H9 (cell line): ENCODE results near the gene C10orf143. TPM values are rescaled to one million over a fixed set of nuclear protein-coding genes. Genes with fewer than 3 reads are reported as not detected.

Experiments
- DNase-seq: peaks from one replicate; pipeline ENCODE4 v3.0.0-alpha.2; 2017
- H2AFZ ChIP-seq: one replicate; pipeline ENCODE4 v1.6.1; 2013; ENCODE audit warnings: mild to moderate bottlenecking, low read length, control low read depth, moderate library complexity
- H2AK5ac ChIP-seq: 2 replicates; pipeline ENCODE4 v1.6.1; 2013; ENCODE audit warnings: low read length, control low read depth, mixed read lengths; ENCODE audit not compliant: insufficient read length
- H2BK120ac ChIP-seq: one replicate; pipeline ENCODE4 v1.6.1; 2013; ENCODE audit warnings: low read depth, mild to moderate bottlenecking, low read length, control low read depth, inconsistent platforms; ENCODE audit not compliant: poor library complexity, severe bottlenecking
- H2BK12ac ChIP-seq: 2 replicates; pipeline ENCODE4 v1.6.1; 2013; ENCODE audit warnings: low read length, control low read depth, mixed read lengths, low read depth; ENCODE audit not compliant: insufficient read length
- H2BK15ac ChIP-seq: 2 replicates; pipeline ENCODE4 v1.6.1; 2013; ENCODE audit warnings: low read depth, low read length, control low read depth
- H2BK20ac ChIP-seq: one replicate; pipeline ENCODE4 v1.6.1; 2013; ENCODE audit warnings: low read depth, mild to moderate bottlenecking, low read length, control low read depth, inconsistent platforms; ENCODE audit not compliant: poor library complexity, severe bottlenecking
- H2BK5ac ChIP-seq: 2 replicates; pipeline ENCODE4 v1.6.1; 2013; ENCODE audit warnings: low read length, control low read depth, mixed read lengths; ENCODE audit not compliant: insufficient read length
- H3K14ac ChIP-seq: 2 replicates; pipeline ENCODE4 v1.6.1; 2013; ENCODE audit warnings: low read length, control low read depth; ENCODE audit not compliant: insufficient read depth
- H3K18ac ChIP-seq: 2 replicates; pipeline ENCODE4 v1.6.1; 2013; ENCODE audit warnings: low read depth, mild to moderate bottlenecking, mixed read lengths, low read length, control low read depth; ENCODE audit not compliant: insufficient read length
- H3K23ac ChIP-seq: 2 replicates; pipeline ENCODE4 v1.6.1; 2013; ENCODE audit warnings: low read length, control low read depth, mixed read lengths, low read depth; ENCODE audit not compliant: insufficient read length
- H3K23me2 ChIP-seq: 2 replicates; pipeline ENCODE4 v1.6.1; 2013; ENCODE audit warnings: low read depth, mild to moderate bottlenecking, mixed read lengths, low read length, control low read depth; ENCODE audit not compliant: insufficient read length, poor library complexity, severe bottlenecking
- H3K27ac ChIP-seq: 2 replicates; pipeline ENCODE4 v1.5.1; 2013; ENCODE audit warnings: low read length, control low read depth, mixed read lengths, low read depth; ENCODE audit not compliant: insufficient read length
- H3K27me3 ChIP-seq: 2 replicates; pipeline ENCODE4 v1.6.1; 2013; ENCODE audit warnings: low read length, control low read depth, inconsistent platforms; ENCODE audit not compliant: insufficient read depth
- H3K4ac ChIP-seq: 2 replicates; pipeline ENCODE4 v1.6.1; 2013; ENCODE audit warnings: low read depth, mild to moderate bottlenecking, control low read depth, inconsistent platforms, low read length, moderate library complexity
- H3K4me1 ChIP-seq: 2 replicates; pipeline ENCODE4 v1.6.1; 2013; ENCODE audit warnings: low read length, control low read depth, inconsistent platforms; ENCODE audit not compliant: insufficient read depth
- H3K4me2 ChIP-seq: 2 replicates; pipeline ENCODE4 v1.6.1; 2013; ENCODE audit warnings: low read length, control low read depth, mixed read lengths; ENCODE audit not compliant: insufficient read length, insufficient read depth
- H3K56ac ChIP-seq: 2 replicates; pipeline ENCODE4 v1.6.1; 2013; ENCODE audit warnings: low read depth, mild to moderate bottlenecking, mixed read lengths, low read length, control low read depth; ENCODE audit not compliant: insufficient read length
- H3K79me1 ChIP-seq: 2 replicates; pipeline ENCODE4 v1.6.1; 2013; ENCODE audit warnings: low read depth, mild to moderate bottlenecking, moderate library complexity, low read length, control low read depth, inconsistent platforms; ENCODE audit not compliant: insufficient read depth, poor library complexity, severe bottlenecking
- H3K79me2 ChIP-seq: 2 replicates; pipeline ENCODE4 v1.6.1; 2013; ENCODE audit warnings: low read length, control low read depth, inconsistent platforms; ENCODE audit not compliant: insufficient read depth
- H3K9ac ChIP-seq: 2 replicates; pipeline ENCODE4 v1.6.1; 2013; ENCODE audit warnings: low read length, control low read depth, mixed read lengths; ENCODE audit not compliant: insufficient read length; ENCODE audit errors: extremely low read depth
- H3K9me3 ChIP-seq: one replicate; pipeline ENCODE4 v1.6.1; 2013; ENCODE audit warnings: low read depth, low read length, inconsistent platforms; ENCODE audit not compliant: control insufficient read depth
- H3T11ph ChIP-seq: one replicate; pipeline ENCODE4 v1.6.1; 2013; ENCODE audit warnings: mild to moderate bottlenecking, low read length, control low read depth, inconsistent platforms
- H4K20me1 ChIP-seq: one replicate; pipeline ENCODE4 v1.6.1; 2013; ENCODE audit not compliant: control insufficient read depth, insufficient read length, insufficient read depth
- H4K5ac ChIP-seq: 2 replicates; pipeline ENCODE4 v1.6.1; 2013; ENCODE audit warnings: low read depth, mild to moderate bottlenecking, mixed read lengths, low read length, control low read depth; ENCODE audit not compliant: insufficient read length
- H4K8ac ChIP-seq: replicated peaks from 2 replicates; pipeline ENCODE4 v1.6.1; 2013; ENCODE audit warnings: low read length, control low read depth, mixed read lengths, low read depth; ENCODE audit not compliant: insufficient read length
- H4K91ac ChIP-seq: 2 replicates; pipeline ENCODE4 v1.6.1; 2013; ENCODE audit warnings: low read depth, mild to moderate bottlenecking, moderate library complexity, mixed read lengths, low read length, control low read depth; ENCODE audit not compliant: insufficient read length
- H3K27ac Mint-ChIP-seq, 3 experiments: 2 replicates in 2 of 3; 3 replicates in 1 of 3; pipeline ENCODE4 v1.8.0; 2020 to 2021; ENCODE audit warnings: mixed read lengths in 3 of 3, mild to moderate bottlenecking in 1 of 3, moderate library complexity in 1 of 3
- H3K27me3 Mint-ChIP-seq: 2 replicates; pipeline ENCODE4 v1.8.0; 2021; ENCODE audit warnings: low read depth, mild to moderate bottlenecking, moderate library complexity, mixed read lengths
- H3K36me3 Mint-ChIP-seq, 3 experiments: 2 replicates in 2 of 3; 3 replicates in 1 of 3; pipeline ENCODE4 v1.8.0; 2020 to 2021; ENCODE audit warnings: low read depth in 3 of 3, mixed read lengths in 3 of 3; ENCODE audit not compliant: insufficient read depth in 1 of 3
- H3K4me1 Mint-ChIP-seq, 2 experiments: 2 replicates each; pipeline ENCODE4 v1.8.0; 2020; ENCODE audit warnings: mixed read lengths in 2 of 2
- H3K4me3 Mint-ChIP-seq, 2 experiments: 2 replicates in 1 of 2; 3 replicates in 1 of 2; pipeline ENCODE4 v1.8.0; 2020 to 2021; ENCODE audit warnings: mild to moderate bottlenecking in 2 of 2, mixed read lengths in 2 of 2, moderate library complexity in 1 of 2
- H3K9me3 Mint-ChIP-seq, 2 experiments: 2 replicates in 1 of 2; 3 replicates in 1 of 2; pipeline ENCODE4 v1.8.0; 2020; ENCODE audit warnings: mild to moderate bottlenecking in 2 of 2, mixed read lengths in 2 of 2, moderate library complexity in 1 of 2
- WGBS: extraction: QIAGEN DNeasy Blood & Tissue Kit; methylation state at CpG from one replicate; pipeline ENCODE4 v1.1.7; 2013; ENCODE audit warnings: missing lambda C conversion rate, low lambda C conversion rate, mixed read lengths; ENCODE audit not compliant: insufficient read length; ENCODE audit errors: extremely low coverage; 5-methylcytosine and 5-hydroxymethylcytosine counted together
- total RNA-seq: library from RNA; stranded (reverse); gene quantifications from 2 replicates; pipeline ENCODE4 v1.2.1, GENCODE V29; 2021
- TF ChIP-seq, protein P1 (sequence below): fragments of 200-600 bp; sonication (generic); conservative IDR thresholded peaks from 3 replicates; pipeline ENCODE4 v1.8.0; 2021; ENCODE audit warnings: antibody characterized with exemption, mild to moderate bottlenecking

C10orf143 gene
- total RNA-seq, 1 experiment from 2014 or later: 0.94 TPM

DNA sequence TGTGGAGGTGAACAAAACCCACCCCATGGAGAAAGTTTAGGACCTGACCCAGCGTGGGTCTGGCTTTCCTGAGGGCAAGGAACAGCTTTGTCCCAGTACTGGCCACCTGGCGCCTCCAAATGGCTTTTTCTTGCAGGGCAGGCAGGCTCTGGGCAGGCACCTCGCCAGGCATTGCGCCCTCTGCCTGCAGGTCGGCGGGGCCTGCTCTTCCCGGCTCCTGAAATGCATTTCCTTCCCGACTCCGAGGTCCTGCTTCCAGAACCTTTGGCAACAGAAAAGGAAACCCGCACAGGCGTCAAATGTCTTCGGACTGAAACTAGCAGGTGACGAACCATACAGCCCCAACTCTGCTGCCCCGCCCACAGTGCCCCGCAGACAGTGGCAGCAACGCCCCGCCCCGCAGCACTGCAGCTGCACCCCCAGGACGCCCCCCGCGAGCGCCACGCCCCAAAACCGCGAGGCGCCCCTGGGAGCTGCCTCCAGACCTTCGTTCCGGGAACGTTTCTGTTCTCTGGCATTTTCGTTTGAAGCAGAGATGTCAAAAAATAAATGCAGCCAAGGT is 65.5 kb downstream of the C10orf143 start:
- Histone ChIP-seq H3K4ac (no peak overlapping the region), H3T11ph (no peak overlapping the region), H2BK20ac (no peak overlapping the region), H3K18ac (no peak overlapping the region), H3K23ac (no peak overlapping the region), H3K4me1 (no peaks in the 10 kb centered on the region; the same call in 1 of the 2 replicates), H2BK12ac (no peak overlapping the region), H4K20me1 (peaks cover 2% of the 10 kb centered on the region), H3K9ac (no peak overlapping the region), H4K5ac (no peak overlapping the region), H3K79me1 (no peaks in the 10 kb centered on the region), H3K9me3 (no peaks in the 10 kb centered on the region), H2BK120ac (no peak overlapping the region), H3K27me3 (no peaks in the 10 kb centered on the region), H2BK5ac (no peak overlapping the region), H4K8ac (no peak overlapping the region), H3K79me2 (no peaks in the 10 kb centered on the region), H3K27ac (no peak overlapping the region), H2AK5ac (no peak overlapping the region), H3K56ac (no peak overlapping the region), H3K14ac (no peak overlapping the region), H3K4me2 (no peak overlapping the region), H4K91ac (no peak overlapping the region), H2AFZ (no peak overlapping the region), H3K23me2 (no peaks in the 10 kb centered on the region), H2BK15ac (no peak overlapping the region)
- WGBS: no CpG with 5 or more reads among the region's 30 CpGs
- TF ChIP-seq, protein P1, sequence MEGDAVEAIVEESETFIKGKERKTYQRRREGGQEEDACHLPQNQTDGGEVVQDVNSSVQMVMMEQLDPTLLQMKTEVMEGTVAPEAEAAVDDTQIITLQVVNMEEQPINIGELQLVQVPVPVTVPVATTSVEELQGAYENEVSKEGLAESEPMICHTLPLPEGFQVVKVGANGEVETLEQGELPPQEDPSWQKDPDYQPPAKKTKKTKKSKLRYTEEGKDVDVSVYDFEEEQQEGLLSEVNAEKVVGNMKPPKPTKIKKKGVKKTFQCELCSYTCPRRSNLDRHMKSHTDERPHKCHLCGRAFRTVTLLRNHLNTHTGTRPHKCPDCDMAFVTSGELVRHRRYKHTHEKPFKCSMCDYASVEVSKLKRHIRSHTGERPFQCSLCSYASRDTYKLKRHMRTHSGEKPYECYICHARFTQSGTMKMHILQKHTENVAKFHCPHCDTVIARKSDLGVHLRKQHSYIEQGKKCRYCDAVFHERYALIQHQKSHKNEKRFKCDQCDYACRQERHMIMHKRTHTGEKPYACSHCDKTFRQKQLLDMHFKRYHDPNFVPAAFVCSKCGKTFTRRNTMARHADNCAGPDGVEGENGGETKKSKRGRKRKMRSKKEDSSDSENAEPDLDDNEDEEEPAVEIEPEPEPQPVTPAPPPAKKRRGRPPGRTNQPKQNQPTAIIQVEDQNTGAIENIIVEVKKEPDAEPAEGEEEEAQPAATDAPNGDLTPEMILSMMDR: peak; percentile 87
- Mint-ChIP-seq H3K4me3 (no peak overlapping the region), H3K4me1 (peaks cover 14 to 27% of the 10 kb centered on the region in 2 experiments), H3K36me3 (no peaks in the 10 kb centered on the region), H3K27me3 (peaks cover 19% of the 10 kb centered on the region), H3K9me3 (no peaks in the 10 kb centered on the region), H3K27ac (no peak overlapping the region)
- DNase-seq: peak; percentile 86
